HG03066 (cell line): ENCODE measurements around the gene PDP2.

ENCODE experiments used
- ATAC-seq: cut with Tn5 transposase; IDR thresholded peaks from one replicate; pipeline ENCODE4 v1.9.1; 2021; ENCODE audit warnings: low read depth; ENCODE audit not compliant: unreplicated experiment

The PDP2 gene

GRCh38 chr16:66917741-66918140 is 37.4 kb downstream of the PDP2 start:
- no peak for ATAC-seq

- ATAC-seq = no peak
Observed at GRCh38 chr16:66918355-66918754, 38.0 kb downstream of the PDP2 start.

- ATAC-seq = no peak
Observed at GRCh38 chr16:66918803-66919568, 38.7 kb downstream of the PDP2 start, which contains the start of gene CDH16. CDH16 (minus strand) TSS chr16:66918885; CDS start chr16:66918065, 820 bp downstream.

GRCh38 chr16:66919569-66920298 is 39.4 kb downstream of the PDP2 start:
- ATAC-seq = no peak

- no peak for ATAC-seq
Observed at GRCh38 chr16:66920299-66920590, 39.9 kb downstream of the PDP2 start.

- ATAC-seq = no peak
Observed at GRCh38 chr16:66920924-66921680, 40.8 kb downstream of the PDP2 start.

GRCh38 chr16:66921729-66922450 is 41.6 kb downstream of the PDP2 start:
- ATAC-seq = no peak

GRCh38 chr16:66923247-66923731 is 43.0 kb downstream of the PDP2 start:
- no peak for ATAC-seq

GRCh38 chr16:66923866-66924265 is 43.6 kb downstream of the PDP2 start:
- ATAC-seq = no peak

GRCh38 chr16:66924527-66925321 is 44.4 kb downstream of the PDP2 start:
- ATAC-seq = no peak

- ATAC-seq = no peak
Observed at GRCh38 chr16:66925322-66925840, 45.1 kb downstream of the PDP2 start, which contains the start of gene RRAD. RRAD (minus strand) TSS chr16:66925535; CDS start chr16:66925179, 356 bp downstream.

- no peak for ATAC-seq
Observed at GRCh38 chr16:66926171-66926947, 46.0 kb downstream of the PDP2 start.

GRCh38 chr16:66926961-66927436 is 46.7 kb downstream of the PDP2 start:
- ATAC-seq = no peak

GRCh38 chr16:66927918-66928649 is 47.8 kb downstream of the PDP2 start:
- no peak for ATAC-seq

GRCh38 chr16:66928702-66929388 is 48.5 kb downstream of the PDP2 start:
- no peak for ATAC-seq

- no peak for ATAC-seq
Observed at GRCh38 chr16:66930189-66930588, 49.9 kb downstream of the PDP2 start.

GRCh38 chr16:66931665-66932064 is 51.4 kb downstream of the PDP2 start:
- ATAC-seq = no peak
